Epidermal melanocyte (primary cell): Measurements from ENCODE around the gene PHPT1.
A peak's percentile ranks its signal among the peaks of the same experiment; 100 is the strongest.
"Not testable (repeated sequence)": the region's sequence is repeated elsewhere in the genome, so short reads cannot be mapped to it uniquely, and the experiment has no call there.

ENCODE experiments used
- DNase-seq: peaks from one replicate; pipeline ENCODE4 v3.0.0; 2011; ENCODE audit warnings: low spot score; ENCODE audit not compliant: insufficient read length

Gene PHPT1

GRCh38 chr9:136858844-136859757, 9.9 kb downstream of the PHPT1 start:
- no peak for DNase-seq

- DNase-seq = no peak
Observed at GRCh38 chr9:136860529-136860928, 11.3 kb downstream of the PHPT1 start.

- no peak for DNase-seq
Observed at GRCh38 chr9:136860933-136861873, 12.0 kb downstream of the PHPT1 start.

DNA sequence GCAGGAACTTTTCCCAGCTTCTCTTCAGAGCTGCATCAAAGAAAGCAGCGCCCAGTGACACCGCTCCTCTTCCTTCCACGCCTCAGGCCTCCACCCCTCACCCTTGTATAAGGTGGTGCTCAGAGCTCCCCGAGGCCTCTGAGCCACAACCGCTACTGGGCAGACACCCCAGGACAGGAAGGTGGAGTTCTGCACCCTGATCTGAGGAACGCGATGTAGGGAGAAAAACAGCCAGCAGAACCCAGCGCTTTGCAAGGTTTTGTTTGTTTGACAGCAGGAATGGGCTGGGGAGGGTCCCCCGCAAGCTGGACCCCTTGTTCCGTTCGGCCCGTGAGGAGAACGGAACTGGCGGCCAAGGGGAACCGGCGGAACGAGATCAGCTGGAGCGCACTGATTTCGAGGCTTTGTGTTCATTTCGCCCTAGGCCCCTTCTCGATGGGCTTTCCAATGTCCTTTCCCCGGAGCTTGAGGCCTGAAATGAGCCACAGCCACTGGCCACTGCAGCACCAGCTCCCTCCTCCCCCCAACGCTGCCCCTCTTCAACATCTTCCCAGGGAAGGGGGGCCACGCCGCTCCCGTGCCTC, 12.8 kb downstream of the PHPT1 start:
- DNase-seq = no peak

GRCh38 chr9:136862849-136863622, 13.8 kb downstream of the PHPT1 start:
- DNase-seq = no peak

DNA sequence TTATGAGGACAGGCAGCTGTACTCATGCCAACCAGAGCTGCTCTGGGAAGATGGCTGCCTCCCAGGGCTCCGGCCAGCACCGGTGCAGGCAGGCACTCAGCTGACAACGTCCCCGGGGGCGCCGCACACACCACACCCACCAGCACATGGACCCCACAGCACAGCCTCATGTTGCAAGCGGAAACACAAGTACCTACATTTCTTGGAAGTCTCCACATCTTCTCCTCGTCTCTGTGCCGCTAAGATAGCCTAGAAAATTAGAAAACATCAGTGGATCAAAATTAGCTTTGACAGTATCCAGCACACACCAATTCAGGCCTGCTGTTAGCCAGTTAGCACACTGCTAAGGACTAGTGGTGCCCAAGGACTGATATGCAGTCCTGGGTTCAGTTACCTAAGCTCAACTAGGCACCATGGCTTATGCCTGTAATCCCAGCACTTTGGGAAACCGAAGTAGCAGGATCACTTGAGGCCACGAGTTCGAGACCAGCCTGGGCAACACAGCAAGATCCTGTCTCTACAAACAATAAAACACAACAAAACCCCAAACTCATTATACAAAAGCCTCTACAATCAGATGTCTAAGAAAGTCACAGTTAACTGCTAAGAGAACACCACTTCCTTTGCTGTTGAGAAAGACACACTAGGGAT, 14.5 kb downstream of the PHPT1 start:
- no peak for DNase-seq

DNA sequence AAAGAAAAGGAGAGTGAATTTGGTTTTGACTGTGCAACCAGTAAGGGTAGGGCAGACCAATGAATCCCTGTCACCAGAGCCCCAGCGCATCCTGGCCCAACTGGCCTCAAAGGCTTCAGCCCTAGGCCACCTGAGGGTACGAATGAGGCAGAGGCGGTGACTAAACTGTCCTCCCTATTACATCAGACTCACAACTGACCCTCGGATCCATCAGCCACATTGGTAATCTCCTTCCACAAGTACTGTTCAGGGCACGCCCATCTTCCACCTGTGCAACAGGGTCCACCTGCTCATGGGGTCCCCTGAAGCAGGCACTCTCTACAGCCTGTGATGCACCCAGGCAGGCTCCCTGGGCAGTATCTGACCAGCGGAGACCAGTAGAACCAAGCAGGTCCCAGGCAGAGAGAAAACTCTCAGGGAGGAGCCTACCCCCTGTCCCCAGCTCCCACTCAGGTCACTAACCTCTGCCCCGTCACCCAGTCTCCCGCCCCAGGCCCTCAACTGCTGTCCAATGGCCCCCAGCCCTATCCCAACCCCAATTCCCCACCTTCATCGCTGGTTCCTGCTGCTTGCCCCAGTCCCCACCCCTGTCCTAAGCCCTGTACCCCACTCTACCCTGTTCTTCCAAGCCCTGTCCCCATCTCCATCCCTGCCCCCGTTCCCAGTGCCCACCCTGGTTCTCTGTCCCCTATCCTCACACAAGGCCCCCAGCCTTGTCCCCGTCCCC, 16.0 kb downstream of the PHPT1 start:
- DNase-seq = no peak

DNA sequence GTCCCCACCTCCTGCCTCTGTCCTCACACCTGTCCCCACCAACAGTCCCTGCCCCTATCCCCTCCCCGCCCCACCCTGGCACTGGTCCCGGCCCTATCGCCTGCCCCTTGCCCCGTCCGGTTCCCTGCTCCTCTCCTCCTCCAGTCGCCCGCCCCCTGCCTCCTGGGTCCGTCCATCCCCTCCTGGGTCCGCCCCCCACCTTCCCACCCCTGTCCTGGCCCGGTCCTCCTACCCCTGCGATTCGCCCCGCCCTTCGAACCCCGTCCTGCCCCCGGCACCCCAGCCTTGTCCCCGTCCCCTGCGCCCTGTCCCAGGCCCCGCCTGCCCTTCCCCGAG, 16.5 kb downstream of the PHPT1 start:
- DNase-seq = no peak

GRCh38 chr9:136866898-136867421, 17.8 kb downstream of the PHPT1 start:
- DNase-seq = not testable (repeated sequence)

DNA sequence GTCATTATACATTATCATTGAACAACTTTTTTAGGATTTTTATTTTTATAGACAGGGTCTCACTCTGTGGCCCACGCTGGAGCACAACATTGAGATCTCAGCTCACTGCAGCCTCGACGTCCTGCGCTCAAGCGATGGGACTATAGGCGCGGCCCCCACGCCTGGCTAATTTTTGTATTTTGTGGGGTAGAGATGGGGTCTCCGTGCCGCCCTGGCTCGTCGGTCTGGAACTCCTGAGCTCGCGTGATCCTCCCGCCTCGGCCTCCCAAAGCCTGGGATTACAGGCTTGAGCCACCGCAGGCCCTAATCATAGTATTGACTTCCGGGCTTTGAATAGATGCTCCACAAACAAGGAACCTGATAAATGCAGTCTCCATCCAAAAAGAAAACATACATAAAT, 18.3 kb downstream of the PHPT1 start:
- DNase-seq = no peak

DNA sequence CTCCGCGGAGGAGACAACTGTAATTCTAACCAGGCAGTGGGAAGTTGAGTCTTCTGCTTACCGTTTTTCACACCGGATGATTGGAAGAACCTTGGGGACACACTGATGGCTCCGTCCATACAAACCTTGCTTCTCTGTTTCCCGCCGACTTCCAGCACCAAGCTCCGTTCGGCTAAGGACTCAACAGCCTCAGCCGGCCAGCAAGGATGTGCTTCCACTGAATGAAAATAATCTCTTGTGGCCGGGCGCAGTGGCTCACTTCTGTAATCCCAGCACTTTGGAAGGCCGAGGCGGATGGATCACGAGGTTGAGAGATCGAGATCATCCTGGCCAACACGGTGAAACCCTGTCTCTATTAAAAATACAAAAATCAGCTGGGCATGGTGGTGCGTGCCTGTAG, 18.7 kb downstream of the PHPT1 start:
- DNase-seq = no peak

- DNase-seq = no peak
Observed at GRCh38 chr9:136868644-136869043, 19.4 kb downstream of the PHPT1 start.

DNA sequence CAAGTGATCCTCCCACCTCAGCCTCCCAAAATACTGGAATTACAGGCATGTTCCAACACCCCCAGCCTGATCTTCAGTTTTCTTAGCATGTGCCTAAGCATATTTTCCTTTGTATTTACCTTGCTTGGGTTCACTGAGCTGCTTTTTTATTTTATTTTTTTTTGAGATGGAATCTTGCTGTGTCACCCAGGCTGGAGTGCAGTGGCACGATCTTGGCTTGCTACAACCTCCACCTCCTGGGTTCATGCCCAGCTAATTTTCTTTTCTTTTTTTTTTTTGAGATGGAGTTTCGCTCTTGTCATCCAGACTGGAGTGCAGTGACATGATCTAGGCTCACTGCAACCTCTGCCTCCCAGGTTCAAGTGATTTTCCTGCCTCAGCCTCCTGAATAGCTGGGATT, 20.4 kb downstream of the PHPT1 start:
- not testable (repeated sequence) for DNase-seq

DNA sequence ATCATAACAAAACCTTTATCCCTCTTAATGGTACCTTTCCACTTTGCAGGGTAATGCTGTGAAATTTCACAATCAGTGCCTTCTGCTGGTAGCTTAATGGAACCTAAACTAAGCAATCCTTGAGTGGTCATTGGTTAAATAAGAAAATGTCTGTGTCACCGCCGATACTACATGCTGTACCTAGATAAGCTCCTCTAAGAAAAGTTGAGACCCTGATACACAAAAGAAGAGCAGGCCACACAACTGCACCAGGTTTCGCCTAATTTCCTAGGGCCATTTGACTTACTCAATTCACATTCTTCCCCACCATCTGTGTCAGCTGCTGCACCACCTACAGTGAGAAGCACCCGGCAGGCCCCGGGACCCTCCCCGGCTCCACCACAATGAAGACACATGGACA, 25.9 kb downstream of the PHPT1 start:
- no peak for DNase-seq

DNA sequence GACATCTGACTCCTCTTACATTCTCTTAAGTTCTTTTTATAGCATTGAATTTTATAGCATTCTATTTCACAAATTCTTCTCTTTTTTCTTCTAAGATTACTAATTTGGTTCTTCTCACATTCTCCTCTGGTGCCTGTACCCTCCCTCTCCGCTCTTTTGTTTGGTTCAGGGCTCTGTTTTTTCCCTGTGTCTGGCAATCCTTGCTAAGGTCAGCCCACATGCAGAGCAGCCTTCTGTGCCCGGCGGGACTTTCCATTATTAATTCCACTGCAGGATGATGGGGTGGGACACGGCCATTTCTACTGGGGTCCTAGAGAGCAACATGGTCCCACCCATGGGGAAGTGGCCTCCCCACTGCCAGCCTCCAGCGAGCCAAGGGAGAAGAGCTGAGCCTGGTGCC, 27.3 kb downstream of the PHPT1 start:
- no peak for DNase-seq

GRCh38 chr9:136880651-136881050, 31.4 kb downstream of the PHPT1 start:
- DNase-seq = no peak

GRCh38 chr9:136881691-136882108, 32.5 kb downstream of the PHPT1 start:
- DNase-seq = peak; percentile 79

- DNase-seq = no peak
Observed at GRCh38 chr9:136882109-136882946, 33.1 kb downstream of the PHPT1 start.

DNA sequence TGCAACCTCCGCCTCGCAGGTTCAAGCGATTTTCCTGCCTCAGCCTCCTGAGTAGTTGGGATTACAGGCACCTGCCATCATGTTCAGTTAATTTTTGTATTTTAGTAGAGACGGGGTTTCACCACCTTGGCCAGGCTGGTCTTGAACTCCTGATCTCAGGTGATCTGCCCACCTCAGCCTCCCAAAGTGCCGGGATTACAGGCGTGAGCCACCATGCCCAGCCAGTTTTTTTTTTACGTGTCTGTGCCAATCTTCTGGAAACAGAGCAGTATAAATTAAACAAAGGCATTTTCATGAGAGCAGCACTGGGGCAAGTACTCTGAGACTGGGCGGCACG, 33.7 kb downstream of the PHPT1 start:
- not testable (repeated sequence) for DNase-seq
